ENCODE measurements around the gene TMEM178B. TPM values are rescaled to one million over a fixed set of nuclear protein-coding genes. Genes with fewer than 3 reads are reported as not detected.

Gene TMEM178B
- total and polyA plus RNA-seq, 2 experiments from 2014 or later: 0.24 to 0.30 TPM

GRCh38 chr7:141103847-141104429 is 30.1 kb downstream of the TMEM178B start:
- DNase-seq (ENCODE audit: low spot score): no peak
- Histone ChIP-seq H3K36me3 (replicated peaks; ENCODE audit: insufficient read depth, low read depth) (no peaks in the 10 kb centered on the region), H3K4me2 (no peak overlapping the region), H4K20me1 (ENCODE audit: insufficient read depth, poor library complexity, severe bottlenecking) (no peaks in the 10 kb centered on the region), H3K4me1 (ENCODE audit: insufficient read depth) (no peaks in the 10 kb centered on the region), H3K27me3 (no peaks in the 10 kb centered on the region), H3K79me2 (no peaks in the 10 kb centered on the region), H3K9me3 (ENCODE audit: low read depth) (no peaks in the 10 kb centered on the region), H3K9me2 (replicated peaks; ENCODE audit: insufficient read depth) (no peaks in the 10 kb centered on the region), H2AFZ (no peak overlapping the region), H3K4me3 (no peak overlapping the region), H3K27ac (no peak overlapping the region)
- no peak for TF ChIP-seq EZH2 (IDR thresholded peaks at IDR 0.05; ENCODE audit: borderline replicate concordance)
- no peak for TF ChIP-seq CTCF (IDR thresholded peaks at IDR 0.05; ENCODE audit: poor library complexity)
- no peak for TF ChIP-seq EZH2phosphoT487 (IDR thresholded peaks at IDR 0.05; ENCODE audit: low read depth, severe bottlenecking, unreplicated experiment)
- WGBS (ENCODE audit: low lambda C conversion rate, missing lambda C conversion rate): 60% methylated on average over 4 of the region's 4 CpGs

- H3K36me3 ChIP-seq (replicated peaks; ENCODE audit: insufficient read depth, low read depth): no peaks in the 10 kb centered on the region
- H3K9me2 ChIP-seq (replicated peaks; ENCODE audit: insufficient read depth): no peaks in the 10 kb centered on the region
- H3K79me2 ChIP-seq: no peaks in the 10 kb centered on the region
- no peak overlapping the region for H3K4me2 ChIP-seq
- no peaks in the 10 kb centered on the region for H4K20me1 ChIP-seq (ENCODE audit: insufficient read depth, poor library complexity, severe bottlenecking)
- no peak overlapping the region for H3K4me3 ChIP-seq
- no peaks in the 10 kb centered on the region for H3K4me1 ChIP-seq (ENCODE audit: insufficient read depth)
- TF ChIP-seq CTCF (IDR thresholded peaks at IDR 0.05; ENCODE audit: poor library complexity) (no peak), EZH2phosphoT487 (IDR thresholded peaks at IDR 0.05; ENCODE audit: low read depth, severe bottlenecking, unreplicated experiment) (no peak), EZH2 (IDR thresholded peaks at IDR 0.05; ENCODE audit: borderline replicate concordance) (no peak)
- no peaks in the 10 kb centered on the region for H3K27me3 ChIP-seq
- 91% methylated on average over 1 of the region's 1 CpG for WGBS (ENCODE audit: low lambda C conversion rate, missing lambda C conversion rate)
- no peak overlapping the region for H2AFZ ChIP-seq
- H3K9me3 ChIP-seq (ENCODE audit: low read depth): no peaks in the 10 kb centered on the region
- no peak for DNase-seq (ENCODE audit: low spot score)
- no peak overlapping the region for H3K27ac ChIP-seq
Observed at GRCh38 chr7:141113131-141113530, 39.3 kb downstream of the TMEM178B start.

GRCh38 chr7:141114029-141114664 is 40.3 kb downstream of the TMEM178B start:
- Histone ChIP-seq H3K9me2 (replicated peaks; ENCODE audit: insufficient read depth) (no peaks in the 10 kb centered on the region), H3K9me3 (ENCODE audit: low read depth) (no peaks in the 10 kb centered on the region), H3K36me3 (replicated peaks; ENCODE audit: insufficient read depth, low read depth) (no peaks in the 10 kb centered on the region), H3K4me1 (ENCODE audit: insufficient read depth) (no peaks in the 10 kb centered on the region), H3K79me2 (no peaks in the 10 kb centered on the region), H2AFZ (no peak overlapping the region), H3K27ac (no peak overlapping the region), H3K27me3 (no peaks in the 10 kb centered on the region), H3K4me3 (no peak overlapping the region), H4K20me1 (ENCODE audit: insufficient read depth, poor library complexity, severe bottlenecking) (no peaks in the 10 kb centered on the region), H3K4me2 (no peak overlapping the region)
- DNase-seq (ENCODE audit: low spot score): no peak
- WGBS (ENCODE audit: low lambda C conversion rate, missing lambda C conversion rate): 61% methylated on average over 2 of the region's 2 CpGs
- TF ChIP-seq EZH2phosphoT487 (IDR thresholded peaks at IDR 0.05; ENCODE audit: low read depth, severe bottlenecking, unreplicated experiment): no peak
- no peak for TF ChIP-seq CTCF (IDR thresholded peaks at IDR 0.05; ENCODE audit: poor library complexity)
- no peak for TF ChIP-seq EZH2 (IDR thresholded peaks at IDR 0.05; ENCODE audit: borderline replicate concordance)
